AG09319 (cell line): Measurements from ENCODE around the gene MEGF8.

ENCODE experiments used
- DNase-seq: peaks from one replicate; pipeline ENCODE4 v3.0.0-alpha.2; 2010; ENCODE audit warnings: low read depth; ENCODE audit errors: extremely low read depth
- CTCF ChIP-seq: IDR thresholded peaks from 2 replicates; pipeline ENCODE4 v1.5.1; 2011; ENCODE audit warnings: low read depth, mild to moderate bottlenecking, inconsistent platforms, low read length, moderate library complexity

MEGF8 gene

GRCh38 chr19:42295831-42296525 is 29.5 kb upstream of the MEGF8 start:
- no peak for DNase-seq
- peak; percentile 98 for TF ChIP-seq CTCF

DNA sequence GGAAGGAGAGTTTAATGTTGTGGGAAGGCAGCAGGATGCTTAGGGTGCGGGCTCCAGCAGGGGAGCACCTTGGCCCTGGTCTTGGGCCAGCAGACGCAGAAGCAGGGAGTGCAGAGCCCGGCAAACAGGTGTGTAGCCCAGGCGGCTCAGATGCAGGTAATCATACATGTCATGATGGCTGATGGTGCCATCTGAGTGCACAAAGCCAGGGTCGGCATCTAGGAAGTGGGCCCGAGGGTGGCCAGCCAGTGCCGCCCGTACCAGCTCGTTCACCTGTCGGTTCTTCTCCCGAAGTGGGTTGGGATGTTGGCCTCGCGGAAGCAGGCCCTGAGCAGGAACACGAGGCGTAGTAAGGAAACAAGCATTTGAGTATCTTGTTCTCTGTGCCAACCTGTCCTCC is 28.4 kb upstream of the MEGF8 start:
- no peak for DNase-seq
- no peak for TF ChIP-seq CTCF

DNA sequence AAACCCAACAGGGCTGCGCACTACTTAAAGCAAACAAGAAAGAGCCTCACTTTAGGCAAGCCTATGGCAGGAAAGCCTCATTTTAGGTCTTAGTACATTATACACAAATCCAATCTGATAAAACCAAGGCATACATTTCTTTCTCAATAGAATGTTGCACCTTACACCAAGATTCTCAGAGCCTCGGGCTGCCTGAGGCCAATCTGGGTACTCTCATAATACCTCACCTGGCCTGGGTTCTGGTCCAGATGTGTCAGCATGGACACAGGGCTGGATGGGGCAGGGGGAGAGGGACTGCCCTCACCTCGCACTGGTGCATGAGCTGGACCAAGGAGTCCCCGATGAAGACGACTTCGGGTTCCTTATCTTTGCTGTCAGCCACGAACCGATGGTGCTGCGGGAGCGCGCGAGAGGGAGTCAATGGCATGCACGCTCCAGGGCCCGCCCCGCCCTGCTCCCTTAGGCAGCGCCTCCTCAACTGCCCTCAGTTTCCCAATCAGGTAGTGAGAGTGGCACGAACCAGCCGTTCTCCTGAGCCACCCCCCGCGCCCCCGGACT is 23.7 kb upstream of the MEGF8 start, which contains the start of gene PRR19:
TSS of gene PRR19 (plus strand) at position 487 of the 558 bp plus-strand sequence. CDS start 7,453 bp downstream, outside the sequence.
- no peak for DNase-seq
- TF ChIP-seq CTCF, result no peak

DNA sequence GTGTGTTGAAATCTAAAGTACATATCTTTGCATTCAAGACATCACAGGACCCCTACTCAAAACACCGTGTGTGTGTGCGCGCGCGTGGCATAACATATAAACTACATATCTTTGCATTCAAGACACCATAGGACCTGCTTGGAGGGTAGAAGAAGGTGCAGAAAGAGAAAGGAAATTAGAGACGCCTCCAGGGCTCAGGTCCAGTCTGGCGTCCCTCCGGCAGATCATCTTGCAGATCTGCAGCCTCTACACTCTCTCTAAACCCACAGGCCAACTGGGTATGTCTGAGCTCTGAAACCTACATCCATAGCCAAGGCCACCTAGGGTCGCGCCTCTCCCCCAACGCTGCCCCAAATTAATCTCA is 22.4 kb upstream of the MEGF8 start:
- DNase-seq, result no peak
- no peak for TF ChIP-seq CTCF

DNA sequence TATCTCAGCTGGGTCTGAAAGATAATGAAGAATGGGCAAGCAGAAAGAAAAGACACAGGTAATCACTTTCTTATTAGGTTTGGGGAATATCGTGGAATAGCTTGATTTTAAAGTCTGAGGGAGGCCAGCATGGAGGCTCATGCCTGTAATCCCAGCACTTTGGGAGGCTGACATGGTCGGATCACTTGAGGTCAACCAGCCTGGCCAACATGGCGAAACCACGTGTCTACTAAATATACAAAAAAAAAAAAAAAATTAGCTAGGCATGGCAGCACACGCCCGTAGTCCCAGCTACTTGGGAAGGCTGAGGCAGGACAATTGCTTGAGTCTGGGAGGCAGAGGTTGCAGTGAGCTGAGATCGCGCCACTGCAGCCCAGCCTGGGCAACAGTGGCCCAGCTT is 21.6 kb upstream of the MEGF8 start:
- DNase-seq, result no peak
- TF ChIP-seq CTCF, result no peak

DNA sequence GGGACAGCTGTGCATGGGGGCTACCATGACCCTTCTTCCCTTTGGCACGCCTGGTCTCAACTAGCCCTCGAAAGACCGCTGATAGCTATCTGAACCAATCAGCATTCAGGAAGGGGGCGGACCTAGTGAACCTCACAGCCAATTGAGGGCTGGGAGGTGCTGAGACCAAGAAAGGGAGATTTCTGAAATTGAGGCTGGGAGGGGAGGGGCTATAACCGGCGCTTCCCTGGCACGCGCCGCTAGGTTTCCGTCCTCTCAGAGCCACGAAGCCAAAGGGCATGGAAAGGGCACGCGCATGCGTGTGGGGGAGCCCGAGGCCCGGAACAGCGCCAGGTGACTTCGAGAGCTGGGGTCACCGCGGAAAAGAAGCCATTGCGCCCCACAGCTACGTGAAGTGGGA is 18.8 kb upstream of the MEGF8 start:
- DNase-seq, result no peak
- TF ChIP-seq CTCF, result no peak

- TF ChIP-seq CTCF, result no peak
- no peak for DNase-seq
Observed at GRCh38 chr19:42309686-42310085, 15.7 kb upstream of the MEGF8 start.
